Measurements from ENCODE around the gene NCOA4. TPM values are rescaled to one million over a fixed set of nuclear protein-coding genes. Genes with fewer than 3 reads are reported as not detected.
"Not testable (repeated sequence)": the region's sequence is repeated elsewhere in the genome, so short reads cannot be mapped to it uniquely, and the experiment has no call there.

NCOA4 gene
- total RNA-seq, 1 donor from 2014 or later: 101 TPM

DNA sequence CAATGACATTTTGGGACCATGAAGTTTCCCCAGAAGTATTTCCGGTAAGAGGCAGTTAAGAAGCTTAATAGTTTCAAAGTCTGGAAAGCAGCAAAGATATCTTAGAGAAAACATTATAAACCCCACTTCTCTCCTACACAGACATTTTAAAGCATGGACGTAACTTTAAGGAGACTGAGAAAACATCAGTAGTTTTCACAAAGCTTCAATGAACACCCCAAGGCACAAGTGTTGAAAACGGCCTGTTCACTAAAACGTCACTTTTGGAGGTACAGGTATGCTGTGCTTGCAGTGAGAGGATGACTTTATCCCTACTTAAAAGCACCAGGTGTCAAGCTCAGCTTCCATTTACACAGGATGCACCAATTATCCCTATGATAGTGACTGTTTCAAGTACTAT is 25.0 kb downstream of the NCOA4 start:
- H3K9me3 Mint-ChIP-seq: no peaks in the 10 kb centered on the region
- H3K27me3 Mint-ChIP-seq (ENCODE audit: insufficient read depth): no peaks in the 10 kb centered on the region
- H3K4me1 Mint-ChIP-seq (ENCODE audit: low read depth): no peaks in the 10 kb centered on the region
- H3K36me3 Mint-ChIP-seq (ENCODE audit: low read depth): peaks cover 43% of the 10 kb centered on the region
- no peak overlapping the region for H3K4me3 Mint-ChIP-seq
- intact Hi-C loops (cut with micrococcal nuclease): no loop called here
- DNase-seq (ENCODE audit: low spot score): no peak
- H3K27ac Mint-ChIP-seq: no peak overlapping the region

DNA sequence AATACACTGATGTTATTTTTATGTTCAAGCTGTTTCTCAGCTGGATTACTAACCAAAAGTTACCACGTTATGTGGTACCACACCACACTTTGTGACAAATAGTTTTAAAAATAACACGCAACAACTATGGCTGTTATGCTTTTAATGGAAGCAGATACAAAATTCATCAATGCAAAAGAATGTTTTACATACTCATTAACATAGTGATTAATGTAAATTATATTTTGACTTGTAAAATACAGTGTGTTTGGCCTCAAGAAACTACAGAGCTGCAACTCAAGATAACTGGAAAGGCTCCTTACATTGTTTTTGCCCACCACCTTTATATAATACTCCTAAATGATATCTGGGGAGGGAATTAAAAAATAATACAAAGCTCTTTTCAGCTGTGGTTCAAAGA is 25.5 kb downstream of the NCOA4 start:
- intact Hi-C loops (cut with micrococcal nuclease): no loop called here
- H3K36me3 Mint-ChIP-seq (ENCODE audit: low read depth): peaks cover 47% of the 10 kb centered on the region
- H3K4me1 Mint-ChIP-seq (ENCODE audit: low read depth): no peaks in the 10 kb centered on the region
- no peaks in the 10 kb centered on the region for H3K27me3 Mint-ChIP-seq (ENCODE audit: insufficient read depth)
- no peak overlapping the region for H3K4me3 Mint-ChIP-seq
- no peak overlapping the region for H3K27ac Mint-ChIP-seq
- no peaks in the 10 kb centered on the region for H3K9me3 Mint-ChIP-seq
- no peak for DNase-seq (ENCODE audit: low spot score)

DNA sequence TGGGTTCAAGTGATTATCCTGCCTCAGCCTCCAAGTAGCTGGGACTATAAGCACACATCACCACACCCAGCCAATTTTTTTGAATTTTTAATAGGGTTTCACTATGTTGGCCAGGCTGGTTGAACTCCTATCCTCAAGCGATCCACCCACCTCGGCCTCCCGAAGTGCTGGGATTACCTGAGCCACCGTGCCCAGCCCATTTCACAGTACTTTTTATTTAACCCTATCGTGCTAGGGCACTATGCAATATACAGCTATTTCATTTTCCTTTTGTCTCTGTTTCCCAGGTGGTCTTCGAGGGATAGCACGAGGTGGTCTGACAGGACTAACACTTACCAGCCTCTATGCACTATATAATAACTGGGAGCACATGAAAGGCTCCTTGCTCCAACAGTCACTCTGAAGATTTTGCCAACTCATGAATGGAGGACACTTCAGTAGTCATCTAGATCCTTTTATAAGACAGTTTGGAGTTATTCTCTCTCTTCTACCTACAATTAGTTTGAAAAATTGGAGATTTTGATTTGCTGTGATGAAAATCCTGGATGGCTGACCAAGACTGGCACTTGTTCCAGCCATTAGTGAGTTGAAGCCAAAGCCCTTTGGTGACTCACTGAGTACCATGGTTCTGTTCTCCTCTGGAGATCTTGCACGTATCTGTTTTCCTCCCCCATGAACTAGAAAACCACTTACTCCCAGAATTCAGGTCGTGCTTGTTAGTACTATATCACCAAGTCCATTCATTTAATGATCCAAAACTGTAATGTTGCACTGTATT is 27.3 kb downstream of the NCOA4 start:
- no peak overlapping the region for H3K4me3 Mint-ChIP-seq
- peaks cover 46% of the 10 kb centered on the region for H3K36me3 Mint-ChIP-seq (ENCODE audit: low read depth)
- intact Hi-C loops (cut with micrococcal nuclease): no loop called here
- DNase-seq (ENCODE audit: low spot score): no peak
- H3K27me3 Mint-ChIP-seq (ENCODE audit: insufficient read depth): no peaks in the 10 kb centered on the region
- H3K9me3 Mint-ChIP-seq: no peaks in the 10 kb centered on the region
- H3K4me1 Mint-ChIP-seq (ENCODE audit: low read depth): no peaks in the 10 kb centered on the region
- no peak overlapping the region for H3K27ac Mint-ChIP-seq

DNA sequence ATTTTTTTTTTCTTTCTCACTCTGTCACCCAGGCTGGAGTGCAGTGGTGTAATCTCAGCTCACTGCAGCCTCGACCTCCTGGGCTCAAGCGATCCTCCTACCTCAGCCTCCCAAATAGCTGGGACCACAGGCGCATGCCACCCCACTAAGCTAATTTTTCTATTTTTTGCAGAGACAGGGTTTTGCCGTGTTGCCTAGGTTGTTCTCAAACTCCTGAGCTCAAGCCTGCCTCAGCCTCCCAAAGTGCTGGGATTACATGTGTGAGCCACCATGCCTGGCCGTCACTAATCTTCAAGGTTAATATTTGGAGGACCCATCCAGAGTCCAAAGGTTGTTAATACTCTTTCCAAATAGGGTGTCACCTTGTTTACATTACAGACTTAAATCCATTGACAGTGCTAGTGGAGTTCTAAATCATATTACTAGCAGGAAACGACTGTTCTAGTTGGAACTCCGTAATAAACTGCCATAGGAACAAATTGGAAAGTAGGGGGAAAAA is 28.2 kb downstream of the NCOA4 start:
- H3K4me1 Mint-ChIP-seq (ENCODE audit: low read depth); intact Hi-C loops (cut with micrococcal nuclease); H3K27me3 Mint-ChIP-seq (ENCODE audit: insufficient read depth); H3K4me3 Mint-ChIP-seq; DNase-seq (ENCODE audit: low spot score); H3K9me3 Mint-ChIP-seq; H3K27ac Mint-ChIP-seq: not testable (repeated sequence)
- H3K36me3 Mint-ChIP-seq (ENCODE audit: low read depth): peaks cover 47% of the 10 kb centered on the region

DNA sequence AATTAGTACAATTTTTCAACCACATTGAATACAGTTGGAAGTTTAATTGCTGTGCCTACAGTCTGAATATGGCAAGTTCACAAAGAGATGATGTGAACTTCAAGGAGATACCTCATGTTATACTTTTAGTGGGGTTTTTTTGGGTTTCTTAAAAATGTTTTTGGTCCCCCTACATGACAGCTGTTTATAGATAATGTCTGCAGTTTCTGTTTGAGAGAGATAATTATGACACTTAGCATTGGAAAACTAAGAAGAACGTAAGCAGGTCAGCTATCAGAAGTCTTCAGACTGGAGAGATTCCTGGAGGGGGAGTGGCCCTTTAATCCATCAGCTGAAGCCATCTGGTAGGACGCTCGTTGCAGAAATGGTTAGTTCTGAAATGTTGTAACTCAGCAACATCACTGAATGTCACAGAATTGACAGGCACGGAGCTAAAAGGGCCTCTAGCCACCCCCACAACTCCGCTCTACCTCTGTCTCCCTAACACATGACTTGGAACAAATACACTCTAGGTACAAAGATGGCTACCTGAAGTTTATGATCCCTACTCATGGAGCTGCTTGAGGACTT is 29.2 kb downstream of the NCOA4 start:
- DNase-seq (ENCODE audit: low spot score): no peak
- Mint-ChIP-seq H3K36me3 (ENCODE audit: low read depth) (peaks cover 42% of the 10 kb centered on the region), H3K4me1 (ENCODE audit: low read depth) (no peaks in the 10 kb centered on the region), H3K9me3 (no peaks in the 10 kb centered on the region), H3K27me3 (ENCODE audit: insufficient read depth) (no peaks in the 10 kb centered on the region), H3K27ac (no peak overlapping the region), H3K4me3 (no peak overlapping the region)
- intact Hi-C loops (cut with micrococcal nuclease): no loop called here

DNA sequence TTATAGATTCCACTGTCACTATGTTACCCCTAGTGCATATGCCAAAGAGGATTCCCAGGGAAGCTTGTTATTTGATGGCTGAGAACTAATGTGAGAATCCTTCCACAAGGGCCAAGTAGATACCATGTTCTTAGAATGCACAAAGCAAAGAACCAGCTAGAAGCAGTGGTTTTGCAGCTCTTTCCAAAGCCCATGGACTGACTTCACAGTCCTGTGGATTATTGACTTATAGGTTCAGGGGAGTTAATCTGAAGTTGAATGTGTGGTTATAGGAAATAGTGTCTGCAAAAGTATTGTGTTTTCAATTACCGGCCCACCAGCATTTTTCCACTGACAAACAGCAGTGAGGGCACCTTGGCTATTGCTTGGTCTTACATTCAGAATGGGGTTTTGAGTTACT is 29.9 kb downstream of the NCOA4 start:
- H3K27ac Mint-ChIP-seq: no peak overlapping the region
- DNase-seq (ENCODE audit: low spot score): no peak
- no peaks in the 10 kb centered on the region for H3K27me3 Mint-ChIP-seq (ENCODE audit: insufficient read depth)
- peaks cover 42% of the 10 kb centered on the region for H3K36me3 Mint-ChIP-seq (ENCODE audit: low read depth)
- no peaks in the 10 kb centered on the region for H3K4me1 Mint-ChIP-seq (ENCODE audit: low read depth)
- no peak overlapping the region for H3K4me3 Mint-ChIP-seq
- intact Hi-C loops (cut with micrococcal nuclease): no loop called here
- H3K9me3 Mint-ChIP-seq: no peaks in the 10 kb centered on the region

DNA sequence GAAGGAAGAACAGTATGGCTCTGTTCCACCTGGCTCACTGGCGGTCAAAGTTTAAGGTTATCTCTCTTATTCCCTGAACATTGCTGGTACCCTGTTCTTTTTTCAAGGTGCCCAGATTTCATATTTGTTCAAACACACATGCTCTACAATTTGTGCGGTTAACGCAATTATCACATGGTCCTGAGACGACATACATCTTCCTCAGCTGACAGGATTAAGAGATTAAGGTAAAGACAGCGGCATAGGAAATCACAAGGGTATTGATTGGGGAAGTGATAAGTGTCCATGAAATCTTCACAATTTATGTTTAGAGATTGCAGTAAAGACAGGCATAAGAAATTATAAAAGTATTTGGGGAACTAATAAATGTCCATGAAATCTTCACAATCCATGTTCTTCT is 30.5 kb downstream of the NCOA4 start:
- H3K4me1 Mint-ChIP-seq (ENCODE audit: low read depth); H3K4me3 Mint-ChIP-seq; H3K27ac Mint-ChIP-seq; intact Hi-C loops (cut with micrococcal nuclease); DNase-seq (ENCODE audit: low spot score); H3K27me3 Mint-ChIP-seq (ENCODE audit: insufficient read depth); H3K9me3 Mint-ChIP-seq: not testable (repeated sequence)
- H3K36me3 Mint-ChIP-seq (ENCODE audit: low read depth): peaks cover 38% of the 10 kb centered on the region

DNA sequence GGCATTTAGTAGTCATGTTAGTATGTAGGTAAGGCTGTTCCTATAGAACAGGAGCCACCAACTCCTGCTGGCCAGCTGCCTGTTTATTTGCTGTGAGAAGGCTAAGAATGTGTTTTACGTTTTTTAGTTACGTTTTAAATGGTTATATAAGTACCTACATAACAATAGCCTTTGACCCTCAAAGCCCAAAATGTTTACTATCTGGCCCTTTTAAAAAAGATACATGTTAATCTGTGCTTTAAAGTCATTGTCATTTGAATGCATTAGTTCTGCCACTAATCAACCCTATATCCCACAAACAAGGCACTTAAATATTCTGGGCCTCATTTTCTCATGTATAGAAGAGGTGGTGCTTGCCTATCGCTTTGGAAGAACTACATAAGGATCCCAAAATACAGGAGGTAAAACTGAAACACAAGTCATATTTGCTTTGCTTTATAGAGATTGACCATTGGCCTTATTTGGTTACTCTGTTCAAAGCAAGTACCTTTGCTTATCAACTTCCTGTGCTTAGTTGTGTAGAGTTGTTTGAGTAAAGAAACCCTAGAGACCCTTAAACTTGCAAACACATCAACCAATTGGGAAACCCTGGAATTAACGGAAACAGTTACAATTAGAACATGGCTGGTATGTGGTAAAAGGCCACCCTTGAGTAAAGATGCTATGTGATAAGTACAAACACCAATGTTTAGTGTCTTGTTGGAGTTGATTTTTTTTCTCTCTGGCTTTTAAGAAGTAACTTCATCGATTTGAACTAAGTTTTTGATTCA is 32.2 kb downstream of the NCOA4 start:
- Mint-ChIP-seq H3K27me3 (ENCODE audit: insufficient read depth) (no peaks in the 10 kb centered on the region), H3K27ac (no peak overlapping the region), H3K4me1 (ENCODE audit: low read depth) (no peaks in the 10 kb centered on the region), H3K9me3 (no peaks in the 10 kb centered on the region), H3K36me3 (ENCODE audit: low read depth) (peaks cover 38% of the 10 kb centered on the region), H3K4me3 (no peak overlapping the region)
- no peak for DNase-seq (ENCODE audit: low spot score)
- intact Hi-C loops (cut with micrococcal nuclease): no loop called here

DNA sequence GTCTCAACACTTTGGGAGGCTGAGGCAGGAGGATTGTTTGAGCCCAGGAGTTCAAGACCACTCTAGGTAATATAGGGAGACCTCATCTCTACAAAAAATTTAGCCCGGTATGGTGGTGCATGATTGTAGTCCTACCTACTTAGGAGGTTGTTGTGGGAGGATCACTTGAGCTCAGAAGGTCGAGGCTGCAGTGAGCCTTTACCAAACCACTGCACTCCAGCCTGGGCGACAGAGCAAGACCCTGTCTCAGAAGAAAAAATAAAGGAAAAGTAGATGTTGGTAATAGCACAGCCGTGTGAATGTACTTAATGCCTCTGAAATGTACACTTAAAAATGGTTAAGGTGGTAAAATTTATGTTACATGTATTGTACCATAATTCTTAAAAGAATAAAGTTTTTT is 32.9 kb downstream of the NCOA4 start:
- intact Hi-C loops (cut with micrococcal nuclease): no loop called here
- H3K36me3 Mint-ChIP-seq (ENCODE audit: low read depth): peaks cover 38% of the 10 kb centered on the region
- no peaks in the 10 kb centered on the region for H3K4me1 Mint-ChIP-seq (ENCODE audit: low read depth)
- H3K4me3 Mint-ChIP-seq: no peak overlapping the region
- H3K27me3 Mint-ChIP-seq (ENCODE audit: insufficient read depth): no peaks in the 10 kb centered on the region
- peak overlapping the region; percentile 1 for H3K27ac Mint-ChIP-seq
- no peaks in the 10 kb centered on the region for H3K9me3 Mint-ChIP-seq
- DNase-seq (ENCODE audit: low spot score): no peak

DNA sequence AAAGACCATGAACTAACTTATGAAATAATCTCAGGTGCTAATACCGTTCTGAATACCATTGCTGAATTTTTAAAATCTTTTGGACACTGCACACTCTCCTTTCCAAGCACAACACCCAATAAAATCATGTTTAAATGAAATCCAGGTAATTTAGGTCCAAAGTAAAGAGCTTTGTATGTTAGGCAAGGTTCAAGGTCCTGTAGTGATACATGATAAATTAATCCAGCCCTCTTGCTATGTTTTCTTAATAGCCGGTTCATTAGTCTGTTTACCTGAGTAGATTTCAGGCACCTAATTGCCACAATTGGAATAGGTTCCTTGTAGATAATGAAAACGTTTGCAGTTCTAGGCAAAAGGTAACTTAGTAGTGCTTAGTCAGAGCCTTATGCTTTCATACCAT is 44.8 kb downstream of the NCOA4 start:
- H3K27ac Mint-ChIP-seq; H3K4me1 Mint-ChIP-seq (ENCODE audit: low read depth); H3K27me3 Mint-ChIP-seq (ENCODE audit: insufficient read depth); DNase-seq (ENCODE audit: low spot score); H3K36me3 Mint-ChIP-seq (ENCODE audit: low read depth); H3K4me3 Mint-ChIP-seq; H3K9me3 Mint-ChIP-seq; intact Hi-C loops (cut with micrococcal nuclease): not testable (repeated sequence)

DNA sequence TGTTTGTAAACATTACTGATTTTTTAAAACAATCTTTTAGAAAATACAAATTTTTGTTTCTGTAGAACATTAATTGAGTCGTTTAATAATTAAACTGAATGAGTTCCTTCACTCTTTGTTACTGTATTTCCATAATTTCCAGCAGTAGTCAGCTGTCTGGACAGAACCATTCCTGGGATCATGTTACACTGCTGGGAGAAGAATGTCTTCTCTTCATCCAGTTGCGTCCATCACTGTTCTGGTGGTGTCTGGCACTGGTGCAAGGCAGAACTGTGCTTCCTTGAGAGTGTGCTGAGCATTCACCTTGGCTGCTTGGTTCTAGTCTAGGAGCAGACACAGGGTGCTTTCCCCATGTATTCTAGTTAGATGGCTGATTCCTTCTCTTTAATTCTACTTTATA is 46.0 kb downstream of the NCOA4 start:
- DNase-seq (ENCODE audit: low spot score); H3K27me3 Mint-ChIP-seq (ENCODE audit: insufficient read depth); H3K36me3 Mint-ChIP-seq (ENCODE audit: low read depth); H3K9me3 Mint-ChIP-seq; H3K4me3 Mint-ChIP-seq; H3K4me1 Mint-ChIP-seq (ENCODE audit: low read depth); intact Hi-C loops (cut with micrococcal nuclease); H3K27ac Mint-ChIP-seq: not testable (repeated sequence)

DNA sequence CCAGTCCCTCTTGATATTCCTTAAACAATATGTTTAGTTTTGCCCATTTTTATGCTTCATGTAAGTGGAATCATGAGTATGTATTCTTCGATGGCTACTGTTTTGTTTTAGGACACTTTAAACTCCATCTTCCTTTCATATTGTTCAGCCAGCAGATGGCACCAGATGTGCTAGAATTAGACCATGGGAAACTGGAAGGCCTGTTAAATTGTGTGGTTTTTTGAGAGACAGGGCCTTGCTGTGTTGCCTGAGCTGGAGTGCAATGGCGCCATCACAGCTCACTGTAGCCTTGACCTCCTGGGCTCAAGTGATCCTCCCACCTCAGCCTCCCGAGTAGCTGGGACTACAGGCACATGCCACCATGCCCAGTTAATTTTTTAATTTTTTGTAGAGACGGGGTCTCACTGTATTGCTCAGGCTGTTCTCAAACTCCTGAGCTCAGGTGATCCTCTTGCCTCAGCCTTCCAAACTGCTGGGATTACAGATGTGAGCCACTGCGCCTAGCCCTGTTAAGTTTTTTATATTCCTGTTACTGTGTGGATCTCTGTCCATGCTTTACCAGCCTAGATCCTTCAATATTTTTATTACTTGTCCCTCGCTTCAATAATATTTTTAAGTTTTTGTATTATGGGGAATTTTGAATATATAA is 46.8 kb downstream of the NCOA4 start:
- intact Hi-C loops (cut with micrococcal nuclease): loop anchor here (1.0 kb wide), 1 partner anchor 45 kb away; no protein-coding TSS in a partner anchor

DNA sequence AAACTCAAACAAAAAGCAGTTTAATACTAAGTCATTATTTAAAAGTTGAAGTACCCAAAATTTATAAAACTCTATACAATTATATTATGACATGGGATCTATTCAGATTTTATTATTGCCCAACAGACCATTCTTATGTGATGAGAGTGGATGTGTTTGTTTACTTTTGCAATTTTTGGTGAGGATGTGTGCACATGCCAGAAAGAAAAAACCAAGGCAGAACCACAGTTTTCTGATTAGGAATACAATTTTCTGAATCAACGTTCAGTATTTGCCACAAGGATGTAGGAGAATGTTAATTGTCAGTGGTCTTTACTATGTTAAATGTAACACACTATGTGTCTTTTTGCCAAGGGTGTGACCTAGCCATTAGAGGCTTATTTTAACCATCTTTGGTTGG is 49.1 kb downstream of the NCOA4 start:
- H3K27me3 Mint-ChIP-seq (ENCODE audit: insufficient read depth); intact Hi-C loops (cut with micrococcal nuclease); H3K27ac Mint-ChIP-seq; H3K9me3 Mint-ChIP-seq; DNase-seq (ENCODE audit: low spot score); H3K4me3 Mint-ChIP-seq; H3K4me1 Mint-ChIP-seq (ENCODE audit: low read depth): not testable (repeated sequence)
- peaks cover 14% of the 10 kb centered on the region for H3K36me3 Mint-ChIP-seq (ENCODE audit: low read depth)

More for the DNA sequence above, 46.8 kb downstream of the NCOA4 start:
- not testable (repeated sequence) for H3K9me3 Mint-ChIP-seq; H3K27ac Mint-ChIP-seq; H3K27me3 Mint-ChIP-seq (ENCODE audit: insufficient read depth); H3K4me1 Mint-ChIP-seq (ENCODE audit: low read depth); H3K4me3 Mint-ChIP-seq
- peak; percentile 26 for DNase-seq (ENCODE audit: low spot score)
- H3K36me3 Mint-ChIP-seq (ENCODE audit: low read depth): peaks cover 13% of the 10 kb centered on the region
